ENCODE results near the gene PDE9A. TPM values are rescaled to one million over a fixed set of nuclear protein-coding genes. Genes with fewer than 3 reads are reported as not detected.

PDE9A gene
- total and polyA plus RNA-seq, 2 of the 4 experiments (the other 2 are of a cell fraction) = 0.89 to 0.90 TPM

DNA sequence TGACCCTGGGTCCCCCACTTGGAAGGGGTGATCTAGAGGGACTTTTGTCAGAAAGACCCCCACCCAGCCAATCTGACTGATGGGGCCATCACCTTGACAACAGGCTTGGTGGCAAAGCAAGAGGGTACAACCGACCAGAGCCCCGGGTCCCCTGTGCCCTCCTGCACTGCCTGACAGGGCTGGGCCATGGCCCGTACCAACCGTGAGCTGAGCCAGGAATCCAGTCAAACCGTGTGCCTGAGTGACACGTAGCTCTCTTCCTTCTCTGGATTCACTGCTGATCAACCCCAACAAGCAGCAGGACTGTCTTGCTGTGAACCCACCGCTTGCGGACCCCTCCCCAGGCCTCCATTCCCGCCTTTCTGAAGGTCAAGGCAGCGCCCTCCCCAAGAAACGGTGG, 27.0 kb downstream of the PDE9A start:
- TF ChIP-seq, protein P1, sequence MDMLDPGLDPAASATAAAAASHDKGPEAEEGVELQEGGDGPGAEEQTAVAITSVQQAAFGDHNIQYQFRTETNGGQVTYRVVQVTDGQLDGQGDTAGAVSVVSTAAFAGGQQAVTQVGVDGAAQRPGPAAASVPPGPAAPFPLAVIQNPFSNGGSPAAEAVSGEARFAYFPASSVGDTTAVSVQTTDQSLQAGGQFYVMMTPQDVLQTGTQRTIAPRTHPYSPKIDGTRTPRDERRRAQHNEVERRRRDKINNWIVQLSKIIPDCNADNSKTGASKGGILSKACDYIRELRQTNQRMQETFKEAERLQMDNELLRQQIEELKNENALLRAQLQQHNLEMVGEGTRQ (IDR thresholded peaks at IDR 0.05; ENCODE audit: low read depth, low read length) = no peak
- no peak for TF ChIP-seq RAD21 (IDR thresholded peaks at IDR 0.05; ENCODE audit: low read length)
- TF ChIP-seq, protein P2, sequence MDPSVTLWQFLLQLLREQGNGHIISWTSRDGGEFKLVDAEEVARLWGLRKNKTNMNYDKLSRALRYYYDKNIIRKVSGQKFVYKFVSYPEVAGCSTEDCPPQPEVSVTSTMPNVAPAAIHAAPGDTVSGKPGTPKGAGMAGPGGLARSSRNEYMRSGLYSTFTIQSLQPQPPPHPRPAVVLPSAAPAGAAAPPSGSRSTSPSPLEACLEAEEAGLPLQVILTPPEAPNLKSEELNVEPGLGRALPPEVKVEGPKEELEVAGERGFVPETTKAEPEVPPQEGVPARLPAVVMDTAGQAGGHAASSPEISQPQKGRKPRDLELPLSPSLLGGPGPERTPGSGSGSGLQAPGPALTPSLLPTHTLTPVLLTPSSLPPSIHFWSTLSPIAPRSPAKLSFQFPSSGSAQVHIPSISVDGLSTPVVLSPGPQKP (IDR thresholded peaks at IDR 0.05; ENCODE audit: borderline replicate concordance, low read depth, low read length) = no peak
- no peak for TF ChIP-seq RCOR1 (IDR thresholded peaks at IDR 0.05; ENCODE audit: insufficient replicate concordance, low read length)
- no peak for TF ChIP-seq MXI1 (IDR thresholded peaks at IDR 0.05; ENCODE audit: borderline replicate concordance, low read depth, low read length)
- TF ChIP-seq MAZ (IDR thresholded peaks at IDR 0.05; ENCODE audit: borderline replicate concordance, low read depth, low read length) = no peak
- TF ChIP-seq, protein P3, sequence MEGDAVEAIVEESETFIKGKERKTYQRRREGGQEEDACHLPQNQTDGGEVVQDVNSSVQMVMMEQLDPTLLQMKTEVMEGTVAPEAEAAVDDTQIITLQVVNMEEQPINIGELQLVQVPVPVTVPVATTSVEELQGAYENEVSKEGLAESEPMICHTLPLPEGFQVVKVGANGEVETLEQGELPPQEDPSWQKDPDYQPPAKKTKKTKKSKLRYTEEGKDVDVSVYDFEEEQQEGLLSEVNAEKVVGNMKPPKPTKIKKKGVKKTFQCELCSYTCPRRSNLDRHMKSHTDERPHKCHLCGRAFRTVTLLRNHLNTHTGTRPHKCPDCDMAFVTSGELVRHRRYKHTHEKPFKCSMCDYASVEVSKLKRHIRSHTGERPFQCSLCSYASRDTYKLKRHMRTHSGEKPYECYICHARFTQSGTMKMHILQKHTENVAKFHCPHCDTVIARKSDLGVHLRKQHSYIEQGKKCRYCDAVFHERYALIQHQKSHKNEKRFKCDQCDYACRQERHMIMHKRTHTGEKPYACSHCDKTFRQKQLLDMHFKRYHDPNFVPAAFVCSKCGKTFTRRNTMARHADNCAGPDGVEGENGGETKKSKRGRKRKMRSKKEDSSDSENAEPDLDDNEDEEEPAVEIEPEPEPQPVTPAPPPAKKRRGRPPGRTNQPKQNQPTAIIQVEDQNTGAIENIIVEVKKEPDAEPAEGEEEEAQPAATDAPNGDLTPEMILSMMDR (conservative IDR thresholded peaks at IDR 0.05; ENCODE audit: low read depth, low read length) = no peak
- no peak for TF ChIP-seq BHLHE40 (IDR thresholded peaks at IDR 0.05; ENCODE audit: low read depth, low read length)
- no peak for TF ChIP-seq CHD1 (IDR thresholded peaks at IDR 0.05; ENCODE audit: low read depth, low read length)
- TF ChIP-seq FOS (IDR thresholded peaks at IDR 0.05; ENCODE audit: low read depth, low read length) = no peak
- no peak for TF ChIP-seq MAFK (IDR thresholded peaks at IDR 0.05; ENCODE audit: low read depth, low read length)
- no peak overlapping the region for H2BK120ac ChIP-seq (ENCODE audit: low read depth, low read length)
- in situ Hi-C loops (cut with MboI; ENCODE audit: low sequenced_read_pairs) (no loop called here), dilution Hi-C loops (cut with HindIII; ENCODE audit: low sequenced_read_pairs, unreplicated experiment) (no loop called here), intact Hi-C loops (cut with micrococcal nuclease) (no loop called here)
- no peak overlapping the region for H2AK5ac ChIP-seq (ENCODE audit: low read depth, low read length)
- H4K91ac ChIP-seq (ENCODE audit: insufficient read depth, low read depth, low read length) = no peak overlapping the region
- H3K4me3 ChIP-seq (ENCODE audit: insufficient read depth, low read depth, low read length) = no peak overlapping the region
- H3K9me3 ChIP-seq (ENCODE audit: control insufficient read depth, insufficient read depth, low read length) = no peaks in the 10 kb centered on the region
- no peaks in the 10 kb centered on the region for H3K36me3 ChIP-seq (ENCODE audit: control insufficient read depth, insufficient read depth, low read length)
- ChIA-PET CTCF (no interaction called here), POLR2A (ENCODE audit: unreplicated experiment) (no interaction called here)
- H3K79me1 ChIP-seq (ENCODE audit: low read depth in 1 of 2, low read length in 2 of 2) = no peaks in the 10 kb centered on the region
- no peaks in the 10 kb centered on the region for H4K20me1 ChIP-seq (ENCODE audit: insufficient read depth, low read length)
- H3K9ac ChIP-seq (ENCODE audit: low read depth, low read length) = no peak overlapping the region
- H3K4me1 ChIP-seq (ENCODE audit: control insufficient read depth, insufficient read depth, low read length) = no peaks in the 10 kb centered on the region
- no peak overlapping the region for H2AFZ ChIP-seq (replicated peaks; ENCODE audit: low read length, poor library complexity)
- H4K5ac ChIP-seq (ENCODE audit: low read depth, low read length) = no peak overlapping the region
- H4K8ac ChIP-seq (ENCODE audit: low read depth in 2 of 2, low read length in 2 of 2) = no peak overlapping the region
- WGBS, 2 experiments (ENCODE audit: extremely low coverage in 2 of 2, insufficient read length in 1 of 2) = 60% methylated on average over 6 of the region's 11 CpGs; no CpG with 5 or more reads in 1 of the 2 experiments
- H3K56ac ChIP-seq (ENCODE audit: extremely low read depth, insufficient read depth, low read length) = no peak overlapping the region
- no peak overlapping the region for H3K14ac ChIP-seq (replicated peaks; ENCODE audit: low read depth, low read length)
- BruUV-seq (replicated peaks) = no TSS peak
- H3K4ac ChIP-seq (ENCODE audit: low read depth, low read length) = no peak overlapping the region
- H3K4me2 ChIP-seq (ENCODE audit: low read depth, low read length) = no peak overlapping the region
- DNase-seq (no peak), ATAC-seq (ENCODE audit: low read depth) (no peak)
- no peak overlapping the region for H2BK5ac ChIP-seq (ENCODE audit: low read depth, low read length, poor library complexity, severe bottlenecking)
- H2AK9ac ChIP-seq (replicated peaks; ENCODE audit: low read depth, low read length, poor library complexity) = no peak overlapping the region
- no peaks in the 10 kb centered on the region for H3K9me1 ChIP-seq (ENCODE audit: insufficient read depth, low read length)
- no peak overlapping the region for H3K27ac ChIP-seq (ENCODE audit: insufficient read depth, low read length)
- H3K18ac ChIP-seq (ENCODE audit: low read depth, low read length) = no peak overlapping the region
- no peak overlapping the region for H3K23ac ChIP-seq (ENCODE audit: low read depth, low read length)
- H2BK15ac ChIP-seq (ENCODE audit: low read depth, low read length) = no peak overlapping the region
- no peak overlapping the region for H2BK20ac ChIP-seq (ENCODE audit: low read depth, low read length)
- peaks cover 7% of the 10 kb centered on the region for H3K27me3 ChIP-seq (ENCODE audit: control insufficient read depth, insufficient read depth, low read length)
